Right lobe of liver (tissue), 4 donors: ENCODE data around the gene P2RY14.

Experiments used
- POLR2A ChIP-seq: fragments of 450-650 bp; IDR thresholded peaks from one replicate; pipeline ENCODE4 v1.6.1; 2017; ENCODE audit warnings: antibody characterized with exemption, mild to moderate bottlenecking
- TF ChIP-seq, protein P1 (sequence below), 4 donors: fragments of 200-600 bp in 3 of 4; fragments of 450-650 bp in 1 of 4; IDR thresholded peaks; one replicate each; pipeline versions ENCODE4 v1.5.1 to v1.8.0; 2016 to 2022; ENCODE audit warnings: antibody characterized with exemption in 4 of 4, mild to moderate bottlenecking in 2 of 4
- donor health status: DM: no; HTN: no; CAD: no.
- donor health status: DM: no; HTN: no; CAD: no.
- donor health status: DM: no; HTN: yes; CAD: no.

DNA sequence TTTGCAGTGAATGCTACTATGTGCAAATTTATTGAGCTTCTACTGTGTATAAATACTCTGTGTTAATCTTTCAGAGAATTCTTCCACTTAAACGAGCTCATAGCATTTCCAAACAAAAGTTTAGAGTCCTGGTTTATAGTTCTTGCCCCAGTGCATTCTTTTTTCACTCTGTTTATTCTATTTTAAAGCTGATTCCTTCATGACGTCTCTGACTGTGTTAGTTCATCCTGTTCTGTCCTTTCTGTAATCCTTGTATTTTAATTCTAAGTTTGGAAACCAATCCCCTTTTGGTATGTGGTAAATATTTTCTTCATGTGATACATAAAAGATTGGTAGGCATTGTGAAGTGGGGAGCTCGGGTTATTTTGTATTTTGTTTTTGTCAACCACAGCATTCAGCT lies 18.7 kb downstream of the P2RY14 start:
- TF ChIP-seq POLR2A = no peak
- TF ChIP-seq, protein P1, sequence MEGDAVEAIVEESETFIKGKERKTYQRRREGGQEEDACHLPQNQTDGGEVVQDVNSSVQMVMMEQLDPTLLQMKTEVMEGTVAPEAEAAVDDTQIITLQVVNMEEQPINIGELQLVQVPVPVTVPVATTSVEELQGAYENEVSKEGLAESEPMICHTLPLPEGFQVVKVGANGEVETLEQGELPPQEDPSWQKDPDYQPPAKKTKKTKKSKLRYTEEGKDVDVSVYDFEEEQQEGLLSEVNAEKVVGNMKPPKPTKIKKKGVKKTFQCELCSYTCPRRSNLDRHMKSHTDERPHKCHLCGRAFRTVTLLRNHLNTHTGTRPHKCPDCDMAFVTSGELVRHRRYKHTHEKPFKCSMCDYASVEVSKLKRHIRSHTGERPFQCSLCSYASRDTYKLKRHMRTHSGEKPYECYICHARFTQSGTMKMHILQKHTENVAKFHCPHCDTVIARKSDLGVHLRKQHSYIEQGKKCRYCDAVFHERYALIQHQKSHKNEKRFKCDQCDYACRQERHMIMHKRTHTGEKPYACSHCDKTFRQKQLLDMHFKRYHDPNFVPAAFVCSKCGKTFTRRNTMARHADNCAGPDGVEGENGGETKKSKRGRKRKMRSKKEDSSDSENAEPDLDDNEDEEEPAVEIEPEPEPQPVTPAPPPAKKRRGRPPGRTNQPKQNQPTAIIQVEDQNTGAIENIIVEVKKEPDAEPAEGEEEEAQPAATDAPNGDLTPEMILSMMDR (IDR thresholded peaks at IDR 0.05) = no peak
